Immature natural killer cell (primary cell): ENCODE data around the gene SV2C. TPM values are rescaled to one million over a fixed set of nuclear protein-coding genes. Genes with fewer than 3 reads are reported as not detected.
A peak's percentile ranks its signal among the peaks of the same experiment; 100 is the strongest.

Source experiments
- DNase-seq, 3 donors: peaks; one replicate each; pipeline ENCODE4 v3.0.0; 2022; ENCODE audit warnings: mixed read lengths in 1 of 3
- H3K27ac Mint-ChIP-seq, 6 donors: one replicate each; pipeline ENCODE4 v1.8.0; 2020; ENCODE audit warnings: mixed read lengths in 6 of 6, mild to moderate bottlenecking in 5 of 6, inconsistent platforms in 4 of 6, moderate library complexity in 3 of 6
- H3K27me3 Mint-ChIP-seq, 3 donors: one replicate each; pipeline ENCODE4 v1.8.0; 2020 to 2021; ENCODE audit warnings: low read depth in 3 of 3, mild to moderate bottlenecking in 3 of 3, mixed read lengths in 3 of 3, moderate library complexity in 3 of 3, inconsistent platforms in 1 of 3
- H3K36me3 Mint-ChIP-seq, 3 donors: one replicate each; pipeline ENCODE4 v1.8.0; 2020; ENCODE audit warnings: mixed read lengths in 3 of 3, inconsistent platforms in 2 of 3, mild to moderate bottlenecking in 2 of 3
- H3K4me1 Mint-ChIP-seq, 2 donors: one replicate each; pipeline ENCODE4 v1.8.0; 2020; ENCODE audit warnings: inconsistent platforms in 2 of 2, mild to moderate bottlenecking in 2 of 2, mixed read lengths in 2 of 2, moderate library complexity in 1 of 2
- H3K4me3 Mint-ChIP-seq, 5 donors: one replicate each; pipeline ENCODE4 v1.8.0; 2020; ENCODE audit warnings: mild to moderate bottlenecking in 5 of 5, mixed read lengths in 5 of 5, inconsistent platforms in 3 of 5, moderate library complexity in 3 of 5
- H3K9me3 Mint-ChIP-seq, 6 donors: one replicate each; pipeline ENCODE4 v1.8.0; 2020; ENCODE audit warnings: mild to moderate bottlenecking in 6 of 6, mixed read lengths in 6 of 6, inconsistent platforms in 4 of 6, moderate library complexity in 3 of 6
- polyA plus RNA-seq, 3 donors: library from polyadenylated mRNA; unstranded; fragments of 300-500 nt; fragmentation: Illumina TruSeq; gene quantifications; one replicate each; pipeline ENCODE4 v1.2.3, GENCODE V29; 2021

Gene SV2C
- polyA plus RNA-seq, 3 donors from 2014 or later, result not detected

GRCh38 chr5:76125346-76125745, 42.2 kb downstream of the SV2C start:
- Mint-ChIP-seq H3K27me3 (peaks cover 2 to 10% (median 5%) of the 10 kb centered on the region in 3 donors), H3K9me3 (peaks cover 0 to 5% (median 0%) of the 10 kb centered on the region in 6 donors), H3K36me3 (no peaks in the 10 kb centered on the region), H3K27ac (no peak overlapping the region), H3K4me3 (no peak overlapping the region), H3K4me1 (no peaks in the 10 kb centered on the region)
- DNase-seq, result no peak

- peaks cover 0 to 5% (median 0%) of the 10 kb centered on the region in 6 donors for H3K9me3 Mint-ChIP-seq
- DNase-seq, result no peak
- no peak overlapping the region for H3K27ac Mint-ChIP-seq
- no peaks in the 10 kb centered on the region for H3K4me1 Mint-ChIP-seq
- peaks cover 2 to 10% (median 8%) of the 10 kb centered on the region in 3 donors for H3K27me3 Mint-ChIP-seq
- H3K4me3 Mint-ChIP-seq, result no peak overlapping the region
- no peaks in the 10 kb centered on the region for H3K36me3 Mint-ChIP-seq
These were observed 42.7 kb downstream of the SV2C start for GRCh38 chr5:76125888-76126287.

- Mint-ChIP-seq H3K4me1 (no peaks in the 10 kb centered on the region), H3K9me3 (no peaks in the 10 kb centered on the region), H3K27ac (no peak overlapping the region), H3K36me3 (no peaks in the 10 kb centered on the region), H3K4me3 (no peak overlapping the region), H3K27me3 (peaks cover 4 to 6% (median 6%) of the 10 kb centered on the region in 3 donors)
- no peak for DNase-seq
These were observed 50.8 kb downstream of the SV2C start for GRCh38 chr5:76134003-76134402.

GRCh38 chr5:76134646-76135045, 51.5 kb downstream of the SV2C start:
- peaks cover 6% of the 10 kb centered on the region in 3 donors for H3K27me3 Mint-ChIP-seq
- no peaks in the 10 kb centered on the region for H3K9me3 Mint-ChIP-seq
- no peak overlapping the region for H3K4me3 Mint-ChIP-seq

GRCh38 chr5:76137887-76138542, 54.8 kb downstream of the SV2C start:
- Mint-ChIP-seq H3K4me3 (no peak overlapping the region), H3K4me1 (no peaks in the 10 kb centered on the region), H3K27me3 (peaks cover 3 to 6% (median 6%) of the 10 kb centered on the region in 3 donors), H3K36me3 (no peaks in the 10 kb centered on the region), H3K27ac (no peak overlapping the region), H3K9me3 (no peaks in the 10 kb centered on the region)
- no peak for DNase-seq

More at GRCh38 chr5:76134646-76135045, 51.5 kb downstream of the SV2C start:
- Mint-ChIP-seq H3K4me1 (no peaks in the 10 kb centered on the region), H3K36me3 (no peaks in the 10 kb centered on the region), H3K27ac (no peak overlapping the region)
- no peak for DNase-seq

GRCh38 chr5:76143884-76144283, 60.7 kb downstream of the SV2C start:
- no peak overlapping the region for H3K4me3 Mint-ChIP-seq
- no peaks in the 10 kb centered on the region for H3K36me3 Mint-ChIP-seq
- no peaks in the 10 kb centered on the region for H3K4me1 Mint-ChIP-seq
- DNase-seq, result no peak
- no peak overlapping the region for H3K27ac Mint-ChIP-seq
- no peaks in the 10 kb centered on the region for H3K9me3 Mint-ChIP-seq
- peaks cover 0 to 2% (median 0%) of the 10 kb centered on the region in 3 donors for H3K27me3 Mint-ChIP-seq

DNA sequence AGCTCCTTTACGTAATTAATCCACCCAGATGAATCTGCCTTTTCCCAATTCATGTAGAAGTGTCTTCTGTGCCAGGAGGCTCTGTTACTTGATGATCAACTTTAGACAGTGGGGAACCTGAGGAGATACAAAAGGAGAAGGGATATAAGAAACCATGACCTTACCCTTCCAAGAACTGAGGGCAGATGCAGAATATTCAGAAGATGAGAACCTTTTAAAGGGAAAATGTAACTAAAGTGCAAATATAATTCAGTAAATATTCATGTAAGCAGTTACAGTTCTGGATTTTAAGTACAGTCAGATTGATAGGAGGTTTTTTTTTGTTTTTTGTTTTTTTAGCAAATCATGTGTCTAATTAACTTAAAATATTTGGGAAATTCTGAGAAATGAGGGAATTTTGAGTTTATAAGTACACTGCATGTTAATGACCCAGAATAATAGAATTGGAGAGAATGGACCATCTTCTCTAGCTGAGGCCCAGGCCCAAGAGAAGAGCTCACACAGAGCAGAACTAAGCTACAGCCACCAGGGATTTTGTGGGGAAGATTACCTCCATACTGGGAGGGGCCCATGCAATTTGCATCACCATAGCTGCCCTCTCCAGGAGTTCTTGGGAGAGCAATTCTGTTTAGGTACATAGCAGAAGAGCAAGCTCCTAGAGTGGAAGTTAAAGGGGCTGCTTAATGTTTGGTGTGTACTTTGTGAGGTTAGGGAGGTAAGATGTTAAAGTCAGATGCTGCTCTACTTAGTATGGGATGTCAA, 61.5 kb downstream of the SV2C start:
- DNase-seq, result no peak
- H3K4me3 Mint-ChIP-seq, result no peak overlapping the region
- H3K36me3 Mint-ChIP-seq, result no peaks in the 10 kb centered on the region
- peaks cover 0 to 1% (median 0%) of the 10 kb centered on the region in 3 donors for H3K27me3 Mint-ChIP-seq
- H3K27ac Mint-ChIP-seq, result no peak overlapping the region
- no peaks in the 10 kb centered on the region for H3K9me3 Mint-ChIP-seq
- no peaks in the 10 kb centered on the region for H3K4me1 Mint-ChIP-seq

- no peak for DNase-seq
- Mint-ChIP-seq H3K4me3 (no peak overlapping the region), H3K27me3 (peaks cover 0 to 3% (median 0%) of the 10 kb centered on the region in 3 donors)
These were observed 62.8 kb downstream of the SV2C start for GRCh38 chr5:76145945-76146344.

DNA sequence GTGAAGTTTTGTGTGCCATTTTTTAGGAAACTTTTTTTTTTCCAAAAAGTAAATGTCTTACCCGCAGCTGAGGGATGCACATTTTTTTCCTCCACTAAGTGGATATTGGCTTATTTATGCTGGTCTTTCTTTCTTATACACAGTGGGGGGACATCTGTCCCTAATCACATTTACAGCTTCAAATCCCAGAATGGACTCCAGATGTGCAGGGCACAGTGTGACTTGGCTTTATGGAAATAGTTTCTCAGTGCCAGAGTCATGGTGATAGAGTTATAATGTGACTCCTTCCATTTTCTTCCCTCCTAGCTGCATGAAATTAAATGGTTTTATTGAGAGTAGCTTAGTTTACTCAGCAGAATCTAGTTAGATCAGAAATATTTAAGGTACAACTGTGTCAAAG, 66.5 kb downstream of the SV2C start:
- H3K27me3 Mint-ChIP-seq, result peaks cover 2 to 3% (median 2%) of the 10 kb centered on the region in 3 donors
- no peak overlapping the region for H3K4me3 Mint-ChIP-seq
- H3K27ac Mint-ChIP-seq, result no peak overlapping the region
- peaks cover 0 to 4% (median 0%) of the 10 kb centered on the region in 3 donors for H3K36me3 Mint-ChIP-seq
- H3K9me3 Mint-ChIP-seq, result no peaks in the 10 kb centered on the region
- DNase-seq, result no peak
- H3K4me1 Mint-ChIP-seq, result peaks cover 0 to 1% of the 10 kb centered on the region in 2 donors

More at GRCh38 chr5:76145945-76146344, 62.8 kb downstream of the SV2C start:
- Mint-ChIP-seq H3K27ac (no peak overlapping the region), H3K4me1 (no peaks in the 10 kb centered on the region), H3K9me3 (no peaks in the 10 kb centered on the region), H3K36me3 (no peaks in the 10 kb centered on the region)

DNA sequence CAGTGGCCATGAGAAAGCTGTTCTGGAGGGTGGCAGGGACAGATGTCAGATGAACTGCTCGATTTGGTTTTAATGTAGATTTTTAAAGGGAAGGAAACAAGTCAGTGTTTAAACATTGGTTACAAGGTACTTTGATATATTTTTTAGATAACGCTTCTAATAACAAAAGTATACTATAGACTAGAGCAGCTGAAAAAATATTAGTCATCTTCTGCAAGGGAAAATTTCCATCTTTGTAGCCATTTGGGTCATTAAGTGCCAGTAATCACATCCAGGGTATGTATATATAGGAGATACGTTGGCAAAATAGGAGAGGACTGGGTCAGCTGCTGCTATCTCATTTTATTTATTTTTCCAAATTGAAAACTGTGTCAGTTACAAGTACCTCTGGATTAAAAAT, 69.0 kb downstream of the SV2C start:
- H3K27ac Mint-ChIP-seq, result peak overlapping the region in 1 of 6 donors; percentile 3

GRCh38 chr5:76152700-76153099, 69.5 kb downstream of the SV2C start:
- Mint-ChIP-seq H3K4me1 (peaks cover 15 to 16% of the 10 kb centered on the region in 2 donors), H3K4me3 (no peak overlapping the region), H3K9me3 (peaks cover 0 to 9% (median 2%) of the 10 kb centered on the region in 6 donors), H3K27ac (no peak overlapping the region), H3K27me3 (peaks cover 2 to 4% (median 3%) of the 10 kb centered on the region in 3 donors), H3K36me3 (peaks cover 0 to 13% (median 0%) of the 10 kb centered on the region in 3 donors)
- no peak for DNase-seq

More for the DNA sequence above, 69.0 kb downstream of the SV2C start:
- H3K4me1 Mint-ChIP-seq, result peaks cover 15 to 16% of the 10 kb centered on the region in 2 donors
- H3K9me3 Mint-ChIP-seq, result peaks cover 0 to 6% (median 2%) of the 10 kb centered on the region in 6 donors
- H3K36me3 Mint-ChIP-seq, result peaks cover 0 to 11% (median 0%) of the 10 kb centered on the region in 3 donors
- H3K4me3 Mint-ChIP-seq, result no peak overlapping the region
- H3K27me3 Mint-ChIP-seq, result peaks cover 2 to 4% (median 3%) of the 10 kb centered on the region in 3 donors
- DNase-seq, result no peak

DNA sequence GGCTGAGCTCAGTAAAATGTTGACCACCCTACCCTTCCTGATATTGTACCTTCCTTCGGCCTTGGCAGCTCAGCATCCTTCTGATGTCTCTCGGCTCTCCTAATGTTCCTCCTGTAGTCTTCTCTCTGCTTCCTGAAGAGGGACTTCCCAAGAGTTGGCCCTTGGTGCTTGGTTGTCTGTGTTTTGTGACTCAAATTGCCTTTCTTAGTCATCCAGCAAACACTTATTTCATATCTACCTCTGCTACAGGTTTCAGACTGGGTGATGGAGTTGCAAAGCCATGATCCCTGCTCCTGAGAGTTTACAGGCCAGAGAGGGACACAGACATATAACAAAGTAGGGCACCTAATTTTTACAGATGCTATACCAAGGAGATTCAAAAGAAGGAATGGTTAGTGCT, 70.1 kb downstream of the SV2C start:
- Mint-ChIP-seq H3K27me3 (peaks cover 2 to 4% (median 3%) of the 10 kb centered on the region in 3 donors), H3K4me1 (peaks cover 15 to 16% of the 10 kb centered on the region in 2 donors), H3K4me3 (no peak overlapping the region), H3K27ac (no peak overlapping the region), H3K36me3 (peaks cover 0 to 13% (median 0%) of the 10 kb centered on the region in 3 donors), H3K9me3 (peaks cover 0 to 9% (median 2%) of the 10 kb centered on the region in 6 donors)
- no peak for DNase-seq

DNA sequence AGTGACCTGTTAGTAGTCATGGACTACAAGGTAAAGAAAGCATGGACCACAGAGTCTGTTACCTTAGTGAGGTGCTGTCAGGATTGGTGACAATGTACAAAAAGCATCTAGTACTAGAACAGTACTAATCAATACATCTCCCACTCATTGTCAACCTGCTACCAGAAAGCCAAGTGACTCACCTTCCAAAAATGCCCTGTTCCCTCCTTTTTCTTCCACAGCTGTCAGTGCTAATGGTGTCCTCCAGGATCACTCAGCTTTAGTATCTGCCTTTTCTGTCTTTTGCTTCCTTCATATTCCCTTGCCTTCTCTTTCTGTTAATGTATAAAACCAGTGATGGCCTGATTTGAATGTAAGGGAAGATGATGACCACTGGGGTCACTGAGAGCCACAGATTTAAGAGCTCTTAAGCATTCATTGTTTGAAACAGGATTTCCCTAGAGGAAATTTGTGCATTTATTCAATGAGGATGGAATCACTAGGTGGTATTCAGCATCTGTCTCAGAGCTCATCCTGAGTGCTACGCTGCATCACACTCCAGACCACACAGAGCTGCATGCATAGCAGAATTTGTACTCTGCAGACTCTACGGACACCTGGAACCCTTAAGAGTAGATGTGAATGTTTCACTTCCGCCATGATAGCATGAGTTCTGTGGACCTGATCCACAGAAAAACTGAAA, 71.0 kb downstream of the SV2C start:
- Mint-ChIP-seq H3K9me3 (peaks cover 0 to 9% (median 2%) of the 10 kb centered on the region in 6 donors), H3K27ac (no peak overlapping the region), H3K4me3 (no peak overlapping the region), H3K36me3 (peaks cover 0 to 13% (median 0%) of the 10 kb centered on the region in 3 donors), H3K27me3 (peaks cover 2 to 4% (median 3%) of the 10 kb centered on the region in 3 donors), H3K4me1 (peaks cover 15 to 16% of the 10 kb centered on the region in 2 donors)
- no peak for DNase-seq
